Testis (tissue), 5 donors: ENCODE measurements around the gene SLC2A3. TPM values are rescaled to one million over a fixed set of nuclear protein-coding genes. Genes with fewer than 3 reads are reported as not detected.
A peak's percentile ranks its signal among the peaks of the same experiment; 100 is the strongest.
"Not testable (repeated sequence)": the region's sequence is repeated elsewhere in the genome, so short reads cannot be mapped to it uniquely, and the experiment has no call there.

Source experiments
- DNase-seq: peaks from one replicate; pipeline ENCODE4 v3.0.0-alpha.2; 2019
- H3K27ac ChIP-seq, 2 donors: fragments of 200-600 bp; sonication (generic); one replicate each; pipeline ENCODE4 v1.5.1; 2019
- H3K27me3 ChIP-seq: fragments of 200-600 bp; sonication (generic); one replicate; pipeline ENCODE4 v1.5.1; 2019
- H3K36me3 ChIP-seq: fragments of 200-600 bp; sonication (generic); one replicate; pipeline ENCODE4 v1.5.1; 2017; ENCODE audit warnings: low read depth; ENCODE audit errors: missing control alignments
- H3K4me1 ChIP-seq: fragments of 200-600 bp; sonication (generic); one replicate; pipeline ENCODE4 v1.5.1; 2019
- H3K4me3 ChIP-seq, 2 donors: fragments of 200-600 bp; sonication (generic); one replicate each; pipeline ENCODE4 v1.5.1; 2017 to 2019
- H3K9me3 ChIP-seq: fragments of 200-600 bp; sonication (generic); one replicate; pipeline ENCODE4 v1.5.1; 2017
- CTCF ChIP-seq, 3 experiments: fragments of 450-650 bp in 2 of 3; fragments of 200-600 bp in 1 of 3; sonication (generic) in 1 of 3; IDR thresholded peaks; one replicate each; pipeline ENCODE4 v1.5.1; 2016 to 2019; ENCODE audit warnings: antibody characterized with exemption in 3 of 3, mild to moderate bottlenecking in 2 of 3, moderate library complexity in 1 of 3
- POLR2A ChIP-seq: fragments of 450-650 bp; IDR thresholded peaks from one replicate; pipeline ENCODE4 v1.6.1; 2017; ENCODE audit warnings: antibody characterized with exemption, mild to moderate bottlenecking, moderate library complexity
- WGBS, 2 donors: methylation state at CpG; one replicate each; pipeline ENCODE4 v1.1.5; 2018; 5-methylcytosine and 5-hydroxymethylcytosine counted together
- intact Hi-C: fragments of 100-400 bp; cut with DNase I; formaldehyde crosslinking; loops from one replicate; pipeline ENCODE4 v1.15.1; 2023; ENCODE audit warnings: low total_unique reads
- long read RNA-seq, 2 donors: transcript quantifications; one replicate each; lab custom pipeline, GENCODE V29; 2026
- polyA plus RNA-seq: library from polyadenylated mRNA; stranded (reverse); fragments of 350-450 nt; fragmentation: Illumina TruSeq; extraction: RNeasy Lipid Tissue Mini Kit (QIAGEN cat#74804); gene quantifications from one replicate; pipeline ENCODE4 v1.2.3, GENCODE V29; 2014; ENCODE audit warnings: low read depth, low replicate concordance; ENCODE audit not compliant: insufficient read depth
- total RNA-seq, 2 donors: library from RNA; depleted of rRNA; stranded (reverse); fragments of >200 nt; gene quantifications; one replicate each; pipeline ENCODE4 v1.2.3, GENCODE V29; 2016

The SLC2A3 gene
- 10 to 100 TPM; 11.0 to 25.7 TPM for total RNA-seq
- polyA plus RNA-seq, result 22.3 TPM
- long read RNA-seq, donor 1, partial matches to known transcripts, result 0 of 5 reads
- long read RNA-seq, donor 1, other reads (novel, unspliced or antisense), result 0 of 5 reads
- long read RNA-seq, donor 2, transcript SLC2A3-201 (10 exons, 3,915 nt), result major isoform, 5 of 6 reads
- long read RNA-seq, donor 2, partial matches to known transcripts, result 0 of 6 reads
- long read RNA-seq, donor 2, other reads (novel, unspliced or antisense), result 0 of 6 reads

- H3K9me3 ChIP-seq, result no peaks in the 10 kb centered on the region
- intact Hi-C loops, result loop anchor here (10.0 kb wide), 1 partner anchor 59 kb away; no protein-coding TSS in a partner anchor
Observed at GRCh38 chr12:7935590-7936581, at the start of gene SLC2A3. Gene SLC2A3 (minus strand): TSS chr12:7936187. CDS start chr12:7936034, 153 bp downstream.

GRCh38 chr12:7984900-7985299 lies 48.9 kb upstream of the SLC2A3 start:
- WGBS, 2 donors, result 89 to 90% methylated on average over 5 of the region's 5 CpGs
- H3K27ac ChIP-seq, result no peak overlapping the region
- H3K4me3 ChIP-seq, result no peak overlapping the region
- H3K9me3 ChIP-seq, result no peaks in the 10 kb centered on the region
- intact Hi-C loops, result no loop called here
- no peak for DNase-seq
- no peaks in the 10 kb centered on the region for H3K27me3 ChIP-seq
- no peaks in the 10 kb centered on the region for H3K36me3 ChIP-seq
- no peaks in the 10 kb centered on the region for H3K4me1 ChIP-seq
- TF ChIP-seq POLR2A (no peak), CTCF (IDR thresholded peaks at IDR 0.05) (no peak)

More at GRCh38 chr12:7935590-7936581, at the start of gene SLC2A3:
- peaks cover 5% of the 10 kb centered on the region for H3K4me1 ChIP-seq
- peak; percentile 51 for DNase-seq
- 4 to 5% methylated on average over 15 of the region's 15 CpGs for whole genome bisulfite sequencing, 2 donors
- peak within 1 kb of the TSS; percentile 52 to 61 for H3K4me3 ChIP-seq
- TF ChIP-seq CTCF (IDR thresholded peaks at IDR 0.05), result no peak
- TF ChIP-seq POLR2A, result no peak
- H3K27ac ChIP-seq, result peak within 1 kb of the TSS; percentile 71 to 85
- H3K36me3 ChIP-seq, result no peaks in the 10 kb centered on the region
- no peaks in the 10 kb centered on the region for H3K27me3 ChIP-seq

GRCh38 chr12:7983460-7983859 lies 47.5 kb upstream of the SLC2A3 start:
- 91 to 100% methylated on average over 1 of the region's 1 CpG for WGBS, 2 donors
- DNase-seq, H3K9me3 ChIP-seq, intact Hi-C loops, H3K27ac ChIP-seq, H3K4me3 ChIP-seq, H3K4me1 ChIP-seq, H3K36me3 ChIP-seq, H3K27me3 ChIP-seq: not testable (repeated sequence)

- H3K27ac ChIP-seq, H3K27me3 ChIP-seq, H3K4me1 ChIP-seq, H3K36me3 ChIP-seq, H3K9me3 ChIP-seq, DNase-seq, H3K4me3 ChIP-seq, intact Hi-C loops: not testable (repeated sequence)
- 87 to 97% methylated on average over 11 of the region's 11 CpGs for WGBS, 2 donors
Observed at GRCh38 chr12:7983019-7983418, 47.0 kb upstream of the SLC2A3 start.

GRCh38 chr12:7982332-7982735 lies 46.3 kb upstream of the SLC2A3 start:
- H3K27ac ChIP-seq, DNase-seq, H3K36me3 ChIP-seq, intact Hi-C loops, H3K4me3 ChIP-seq, H3K9me3 ChIP-seq, H3K4me1 ChIP-seq, H3K27me3 ChIP-seq: not testable (repeated sequence)
- 50 to 72% methylated on average over 2 of the region's 2 CpGs for WGBS, 2 donors

- H3K27ac ChIP-seq, result no peak overlapping the region
Observed at GRCh38 chr12:7981446-7981845, 45.5 kb upstream of the SLC2A3 start.

GRCh38 chr12:7977351-7978124 lies 41.6 kb upstream of the SLC2A3 start:
- H3K27ac ChIP-seq, intact Hi-C loops, H3K4me3 ChIP-seq, H3K27me3 ChIP-seq, DNase-seq, H3K4me1 ChIP-seq, H3K36me3 ChIP-seq, H3K9me3 ChIP-seq: not testable (repeated sequence)
- WGBS, 2 donors, result 55 to 60% methylated on average over 13 of the region's 13 CpGs

More at GRCh38 chr12:7981446-7981845, 45.5 kb upstream of the SLC2A3 start:
- WGBS, 2 donors, result 89 to 95% methylated on average over 4 of the region's 4 CpGs
- Histone ChIP-seq H3K27me3 (no peaks in the 10 kb centered on the region), H3K36me3 (no peaks in the 10 kb centered on the region), H3K4me3 (no peak overlapping the region), H3K9me3 (no peaks in the 10 kb centered on the region), H3K4me1 (no peaks in the 10 kb centered on the region)
- no peak for TF ChIP-seq POLR2A
- no peak for TF ChIP-seq CTCF (IDR thresholded peaks at IDR 0.05)
- intact Hi-C loops, result no loop called here
- no peak for DNase-seq
